GM12865 (cell line): Measurements from ENCODE around the gene KIF17.
"Not testable (repeated sequence)": the region's sequence is repeated elsewhere in the genome, so short reads cannot be mapped to it uniquely, and the experiment has no call there.

Source experiments
- DNase-seq: peaks from one replicate; pipeline ENCODE4 v3.0.0; 2010; ENCODE audit warnings: low read depth
- H3K4me3 ChIP-seq: 2 replicates; pipeline ENCODE4 v1.5.1; 2011; ENCODE audit warnings: mild to moderate bottlenecking, low read depth, low read length, control low read depth
- CTCF ChIP-seq: IDR thresholded peaks from 2 replicates; pipeline ENCODE4 v1.5.1; 2011; ENCODE audit warnings: low read length, control low read depth, low read depth, inconsistent platforms; ENCODE audit not compliant: insufficient read depth; ENCODE audit errors: missing control alignments

KIF17 gene

GRCh38 chr1:20723537-20724363, 5.9 kb upstream of the KIF17 start:
- DNase-seq, result no peak
- TF ChIP-seq CTCF, result no peak
- no peak overlapping the region for H3K4me3 ChIP-seq

GRCh38 chr1:20723159-20723536, 5.3 kb upstream of the KIF17 start:
- no peak overlapping the region for H3K4me3 ChIP-seq
- DNase-seq, result no peak
- no peak for TF ChIP-seq CTCF

- no peak for TF ChIP-seq CTCF
- no peak for DNase-seq
- H3K4me3 ChIP-seq, result no peak overlapping the region
These were observed 3.6 kb upstream of the KIF17 start for GRCh38 chr1:20721117-20722061.

- no peak for TF ChIP-seq CTCF
- DNase-seq, result no peak
- H3K4me3 ChIP-seq, result no peak overlapping the region
These were observed 2.9 kb upstream of the KIF17 start for GRCh38 chr1:20720631-20721091.

- no peak for DNase-seq
- TF ChIP-seq CTCF, result no peak
- no peak overlapping the region for H3K4me3 ChIP-seq
These were observed 2.2 kb upstream of the KIF17 start for GRCh38 chr1:20719871-20720620.

GRCh38 chr1:20719261-20719660, 1.5 kb upstream of the KIF17 start:
- no peak for TF ChIP-seq CTCF
- no peak for DNase-seq
- H3K4me3 ChIP-seq, result no peak overlapping the region

- not testable (repeated sequence) for H3K4me3 ChIP-seq, DNase-seq
These were observed 606 bp upstream of the KIF17 start for GRCh38 chr1:20718343-20718882.
